Measurements from ENCODE around the gene CD69. TPM values are rescaled to one million over a fixed set of nuclear protein-coding genes. Genes with fewer than 3 reads are reported as not detected.
A peak's percentile ranks its signal among the peaks of the same experiment; 100 is the strongest.

The CD69 gene
- total RNA-seq, 2 experiments from 2014 or later = 631 to 659 TPM

DNA sequence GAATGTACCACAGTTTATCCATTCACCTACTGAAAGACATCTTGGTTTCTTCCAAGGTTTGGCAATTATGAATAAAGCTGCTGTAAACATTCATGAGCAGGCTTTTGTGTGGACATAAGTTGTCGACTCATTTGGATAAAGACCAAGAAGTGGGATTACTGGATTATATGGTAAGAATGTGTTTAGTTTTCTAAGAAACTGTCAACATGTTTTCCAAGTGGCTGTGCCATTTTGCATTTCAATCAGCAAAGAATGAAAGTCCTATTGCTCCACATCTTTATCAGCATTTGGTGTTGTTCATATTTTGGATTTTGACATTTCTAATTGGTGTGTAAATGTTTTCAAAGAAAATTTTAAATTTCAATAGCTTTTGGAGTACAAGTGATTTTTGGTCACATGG, 39.3 kb upstream of the CD69 start:
- no peak for ATAC-seq (ENCODE audit: poor library complexity)
- intact Hi-C loops (cut with DNase I, micrococcal nuclease) = loop anchor here (2.0 to 10.0 kb wide), 4 partner anchors 39 to 765 kb away; partner anchors contain the start of gene CD69 (in 1 of the 2)
- Histone ChIP-seq H3K27ac (ENCODE audit: low read depth in 1 of 2, low read length in 2 of 2) (no peak overlapping the region), H3K4me1 (ENCODE audit: insufficient read depth, low read length) (peaks cover 15% of the 10 kb centered on the region), H3K36me3 (ENCODE audit: insufficient read depth, low read length) (no peaks in the 10 kb centered on the region), H3K27me3 (ENCODE audit: control insufficient read depth in 1 of 2, insufficient read depth in 2 of 2, low read length in 2 of 2) (no peaks in the 10 kb centered on the region), H3K4me3 (ENCODE audit: low read length) (no peak overlapping the region), H3K9me3 (ENCODE audit: control insufficient read depth in 1 of 2, insufficient read depth in 1 of 2, low read length in 2 of 2) (no peaks in the 10 kb centered on the region)
- no peak for DNase-seq
- no peak overlapping the region for H3K4me3 Mint-ChIP-seq
- CTCF ChIA-PET = interaction anchor here (1.1 to 10.4 kb wide), 5 partner anchors 14 to 92 kb away, joined by 4 to 185 read pairs (median 18); no protein-coding TSS in a partner anchor
- H3K4me1 Mint-ChIP-seq (ENCODE audit: low read depth) = peaks cover 32% of the 10 kb centered on the region
- H3K27ac Mint-ChIP-seq = no peak overlapping the region
- POLR2A ChIA-PET = interaction anchor here (1.4 to 7.3 kb wide), 5 partner anchors 41 to 79 kb away, joined by 3 to 253 read pairs (median 8); partner anchors contain the start of genes CD69 and CLEC2B
- H3K27me3 Mint-ChIP-seq = no peaks in the 10 kb centered on the region
- no peaks in the 10 kb centered on the region for H3K9me3 Mint-ChIP-seq
- no peaks in the 10 kb centered on the region for H3K36me3 Mint-ChIP-seq (ENCODE audit: low read depth)
- TF ChIP-seq, protein P1, sequence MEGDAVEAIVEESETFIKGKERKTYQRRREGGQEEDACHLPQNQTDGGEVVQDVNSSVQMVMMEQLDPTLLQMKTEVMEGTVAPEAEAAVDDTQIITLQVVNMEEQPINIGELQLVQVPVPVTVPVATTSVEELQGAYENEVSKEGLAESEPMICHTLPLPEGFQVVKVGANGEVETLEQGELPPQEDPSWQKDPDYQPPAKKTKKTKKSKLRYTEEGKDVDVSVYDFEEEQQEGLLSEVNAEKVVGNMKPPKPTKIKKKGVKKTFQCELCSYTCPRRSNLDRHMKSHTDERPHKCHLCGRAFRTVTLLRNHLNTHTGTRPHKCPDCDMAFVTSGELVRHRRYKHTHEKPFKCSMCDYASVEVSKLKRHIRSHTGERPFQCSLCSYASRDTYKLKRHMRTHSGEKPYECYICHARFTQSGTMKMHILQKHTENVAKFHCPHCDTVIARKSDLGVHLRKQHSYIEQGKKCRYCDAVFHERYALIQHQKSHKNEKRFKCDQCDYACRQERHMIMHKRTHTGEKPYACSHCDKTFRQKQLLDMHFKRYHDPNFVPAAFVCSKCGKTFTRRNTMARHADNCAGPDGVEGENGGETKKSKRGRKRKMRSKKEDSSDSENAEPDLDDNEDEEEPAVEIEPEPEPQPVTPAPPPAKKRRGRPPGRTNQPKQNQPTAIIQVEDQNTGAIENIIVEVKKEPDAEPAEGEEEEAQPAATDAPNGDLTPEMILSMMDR (IDR thresholded peaks at IDR 0.05) = no peak

DNA sequence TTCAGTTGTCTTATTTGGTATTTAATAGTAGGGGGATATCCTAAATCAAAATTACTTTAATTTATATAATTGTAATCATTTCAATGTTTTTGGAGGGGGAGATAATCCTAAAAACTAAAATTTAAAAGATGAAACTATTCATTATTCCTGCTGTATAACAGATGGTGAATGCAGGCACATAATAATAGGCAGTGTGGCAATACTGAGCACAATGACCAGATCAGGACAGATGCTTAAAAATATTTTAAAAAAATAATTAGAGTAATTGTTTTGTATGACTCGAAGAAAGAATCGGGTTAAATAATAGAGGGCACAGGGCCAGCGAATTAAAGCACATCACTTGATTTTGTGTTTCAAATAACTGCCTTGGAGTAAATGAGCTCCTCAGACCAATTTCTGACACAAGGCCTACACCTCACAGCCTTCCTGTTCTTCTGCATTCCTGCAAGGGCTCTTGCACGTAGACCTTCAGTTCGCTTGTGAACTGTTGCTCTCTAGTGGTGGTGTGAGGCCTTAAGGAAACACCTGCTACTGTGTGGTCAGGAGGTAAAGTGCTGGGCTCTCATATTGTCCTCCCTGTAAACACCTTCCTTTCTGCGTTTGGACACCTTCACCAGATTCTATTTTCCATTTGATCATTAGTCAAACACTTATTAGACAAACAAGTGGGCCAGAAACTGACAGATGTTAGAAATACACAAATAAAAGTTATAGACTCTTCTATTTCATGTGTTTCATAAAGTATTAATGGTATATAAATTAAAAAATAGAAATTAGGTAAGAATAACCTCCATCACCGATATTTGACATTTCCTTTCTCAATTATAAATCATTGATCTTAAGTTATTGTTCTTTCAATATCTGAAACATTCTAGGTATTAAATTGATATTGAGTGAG, 37.3 kb upstream of the CD69 start:
- Histone ChIP-seq H3K4me3 (ENCODE audit: low read length) (no peak overlapping the region), H3K27ac (ENCODE audit: low read depth in 1 of 2, low read length in 2 of 2) (peak overlapping the region in 1 of 2 donors; percentile 42), H3K4me1 (ENCODE audit: insufficient read depth, low read length) (peaks cover 19% of the 10 kb centered on the region), H3K9me3 (ENCODE audit: control insufficient read depth in 1 of 2, insufficient read depth in 1 of 2, low read length in 2 of 2) (no peaks in the 10 kb centered on the region), H3K36me3 (ENCODE audit: insufficient read depth, low read length) (no peaks in the 10 kb centered on the region), H3K27me3 (ENCODE audit: control insufficient read depth in 1 of 2, insufficient read depth in 2 of 2, low read length in 2 of 2) (no peaks in the 10 kb centered on the region)
- Mint-ChIP-seq H3K9me3 (no peaks in the 10 kb centered on the region), H3K4me3 (peak overlapping the region; percentile 52), H3K27ac (peak overlapping the region; percentile 5), H3K27me3 (no peaks in the 10 kb centered on the region), H3K36me3 (ENCODE audit: low read depth) (no peaks in the 10 kb centered on the region), H3K4me1 (ENCODE audit: low read depth) (peaks cover 51% of the 10 kb centered on the region)
- ATAC-seq (ENCODE audit: poor library complexity) (peak; percentile 95), DNase-seq (peak; percentile 40 to 91 (median 56))
- POLR2A ChIA-PET = interaction anchor here (0.6 to 7.3 kb wide), 12 partner anchors 16 to 151 kb away, joined by 3 to 253 read pairs (median 6); partner anchors contain the start of genes CD69, CLEC2B and CLEC2D
- TF ChIP-seq, protein P1 (IDR thresholded peaks at IDR 0.05) = peak; percentile 91
- intact Hi-C loops (cut with DNase I, micrococcal nuclease) = loop anchor here (1.0 to 2.0 kb wide), 4 partner anchors 37 to 164 kb away; partner anchors contain the start of gene CD69 (in 1 of the 2)
- CTCF ChIA-PET = interaction anchor here (0.7 to 10.4 kb wide), 12 partner anchors 10 to 151 kb away, joined by 3 to 185 read pairs (median 8); partner anchors contain the start of genes CD69 and CLEC2B

DNA sequence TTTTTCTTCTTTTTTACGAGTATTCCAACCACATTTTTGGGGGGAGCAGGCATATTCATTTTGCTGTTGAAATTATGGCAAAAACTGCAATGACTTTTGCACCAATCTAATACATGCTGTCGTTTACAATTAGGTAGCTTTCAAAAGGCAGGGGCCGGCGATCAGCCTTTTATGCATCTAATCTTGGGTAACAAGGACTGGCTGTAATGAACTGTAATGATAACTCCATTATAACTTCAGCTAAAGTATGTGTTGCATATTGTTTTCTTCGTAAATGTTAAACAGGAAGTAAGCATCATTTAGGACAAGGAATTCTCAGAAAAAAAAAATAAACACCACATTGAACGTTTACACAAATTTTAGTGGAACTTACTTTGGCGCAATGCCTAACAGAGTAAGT, 36.3 kb upstream of the CD69 start:
- no peaks in the 10 kb centered on the region for H3K27me3 Mint-ChIP-seq
- H3K9me3 ChIP-seq (ENCODE audit: control insufficient read depth in 1 of 2, insufficient read depth in 1 of 2, low read length in 2 of 2) = no peaks in the 10 kb centered on the region
- H3K27ac ChIP-seq (ENCODE audit: low read depth in 1 of 2, low read length in 2 of 2) = peak overlapping the region in 1 of 2 donors; percentile 42
- H3K27me3 ChIP-seq (ENCODE audit: control insufficient read depth in 1 of 2, insufficient read depth in 2 of 2, low read length in 2 of 2) = no peaks in the 10 kb centered on the region
- no peaks in the 10 kb centered on the region for H3K36me3 Mint-ChIP-seq (ENCODE audit: low read depth)
- intact Hi-C loops (cut with DNase I, micrococcal nuclease) = no loop called here
- peak overlapping the region; percentile 38 for H3K27ac Mint-ChIP-seq
- POLR2A ChIA-PET = interaction anchor here (0.6 to 7.3 kb wide), 13 partner anchors 17 to 149 kb away, joined by 3 to 253 read pairs (median 5); partner anchors contain the start of genes CD69 and CLEC2B
- no peaks in the 10 kb centered on the region for H3K36me3 ChIP-seq (ENCODE audit: insufficient read depth, low read length)
- ATAC-seq (ENCODE audit: poor library complexity) (no peak), DNase-seq (no peak)
- CTCF ChIA-PET = interaction anchor here (1.2 to 10.4 kb wide), 6 partner anchors 11 to 54 kb away, joined by 4 to 185 read pairs (median 18); partner anchors contain the start of gene CD69
- H3K4me3 Mint-ChIP-seq = peak overlapping the region; percentile 67
- peak overlapping the region; percentile 3 for H3K4me3 ChIP-seq (ENCODE audit: low read length)
- peaks cover 19% of the 10 kb centered on the region for H3K4me1 ChIP-seq (ENCODE audit: insufficient read depth, low read length)
- H3K4me1 Mint-ChIP-seq (ENCODE audit: low read depth) = peaks cover 58% of the 10 kb centered on the region
- no peaks in the 10 kb centered on the region for H3K9me3 Mint-ChIP-seq
- TF ChIP-seq, protein P1 (IDR thresholded peaks at IDR 0.05) = no peak

Data from CD4-positive, alpha-beta T cell (primary cell).